GM19438 (cell line): ENCODE results near the gene SLC44A5.
"Not testable (repeated sequence)": the region's sequence is repeated elsewhere in the genome, so short reads cannot be mapped to it uniquely, and the experiment has no call there.

Source experiments
- ATAC-seq: cut with Tn5 transposase; IDR thresholded peaks from one replicate; pipeline ENCODE4 v1.9.1; 2021; ENCODE audit warnings: low read depth; ENCODE audit not compliant: unreplicated experiment

The SLC44A5 gene

GRCh38 chr1:75611014-75611413 is at the start of gene SLC44A5:
Gene SLC44A5 (minus strand): TSS chr1:75611114. CDS start chr1:75541447, 69,667 bp downstream.
- ATAC-seq: no peak

DNA sequence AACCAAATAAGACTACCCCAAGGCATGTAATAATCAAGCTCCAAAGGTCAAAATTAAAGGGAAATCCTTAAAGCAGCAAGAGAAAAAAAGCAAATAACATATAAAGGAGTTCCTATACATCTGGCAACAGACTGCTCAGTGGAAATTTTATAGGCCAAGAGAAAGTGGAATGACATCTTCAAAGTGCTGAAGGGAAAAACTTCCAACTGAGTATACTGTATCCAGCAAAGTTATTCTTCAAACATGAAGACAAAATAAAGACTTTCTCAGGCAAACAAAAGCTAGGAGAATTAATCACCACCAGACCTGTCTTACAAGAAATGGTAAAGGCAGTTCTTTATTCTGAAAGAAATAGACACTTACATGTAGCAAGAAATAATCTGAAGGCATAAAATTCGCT is 45.0 kb upstream of the SLC44A5 start:
- ATAC-seq: no peak

DNA sequence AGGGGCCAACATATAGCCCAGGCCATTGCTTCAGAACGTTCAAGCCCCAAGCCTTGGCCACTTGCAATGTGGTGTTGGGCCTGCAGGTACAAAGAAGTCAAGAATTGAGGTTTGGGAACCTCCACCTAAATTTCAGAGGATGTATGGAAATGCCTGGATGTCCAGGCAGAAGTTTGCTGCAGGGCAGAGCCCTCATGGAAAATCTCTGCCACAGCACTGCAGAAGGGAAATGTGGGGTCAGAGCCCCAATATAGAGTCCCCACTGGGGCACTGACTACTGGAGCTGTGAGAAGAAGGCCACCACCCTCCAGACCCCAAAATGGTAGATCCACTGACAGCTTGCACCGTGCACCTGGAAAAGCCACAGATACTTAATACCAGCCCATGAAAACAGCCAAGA is 36.3 kb upstream of the SLC44A5 start:
- not testable (repeated sequence) for ATAC-seq

DNA sequence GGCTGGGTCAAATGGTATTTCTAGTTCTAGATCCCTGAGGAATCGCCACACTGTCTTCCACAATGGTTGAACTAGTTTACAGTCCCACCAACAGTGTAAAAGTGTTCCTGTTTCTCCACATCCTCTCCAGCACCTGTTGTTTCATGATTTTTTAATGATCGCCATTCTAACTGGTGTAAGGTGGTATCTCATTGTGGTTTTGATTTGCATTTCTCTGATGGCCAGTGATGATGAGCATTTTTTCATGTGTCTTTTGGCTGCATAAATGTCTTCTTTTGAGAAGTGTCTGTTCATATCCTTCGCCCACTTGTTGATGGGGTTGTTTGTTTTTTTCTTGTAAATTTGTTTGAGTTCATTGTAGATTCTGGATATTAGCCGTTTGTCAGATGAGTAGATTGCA is 34.2 kb upstream of the SLC44A5 start:
- not testable (repeated sequence) for ATAC-seq

- ATAC-seq: no peak
Measured at GRCh38 chr1:75643460-75643859, 32.5 kb upstream of the SLC44A5 start.

GRCh38 chr1:75641325-75641724 is 30.4 kb upstream of the SLC44A5 start:
- no peak for ATAC-seq

- ATAC-seq: no peak
Measured at GRCh38 chr1:75640137-75640536, 29.2 kb upstream of the SLC44A5 start.

DNA sequence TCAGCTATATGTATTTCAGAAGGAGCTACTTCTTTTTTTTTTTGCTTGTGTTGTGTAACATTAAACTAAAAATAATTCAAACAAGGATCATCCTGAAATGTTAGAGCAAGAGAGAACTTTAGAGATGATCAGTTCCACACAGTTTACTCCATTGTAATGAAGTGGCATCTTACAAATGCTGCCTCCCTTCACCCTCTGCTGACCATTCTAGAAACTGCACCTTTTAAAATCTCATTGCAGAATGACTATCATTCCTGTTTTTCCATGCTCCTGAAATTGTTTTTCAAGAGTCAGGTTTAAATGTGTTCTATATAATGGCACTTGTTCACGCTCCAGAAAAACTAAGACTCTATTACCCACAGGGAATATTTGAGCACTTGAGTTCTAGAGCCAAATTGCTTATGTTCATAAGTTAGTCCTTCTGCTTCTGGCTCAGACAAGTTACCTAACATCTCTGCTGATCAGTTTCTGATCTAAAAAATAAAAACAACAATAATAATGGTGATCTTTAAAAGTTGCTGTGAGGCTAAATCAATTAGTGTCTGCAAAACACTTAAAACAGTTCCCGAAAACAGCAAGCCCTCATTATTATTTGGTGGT is 21.5 kb upstream of the SLC44A5 start:
- peak; percentile 70 for ATAC-seq

- ATAC-seq: no peak
Measured at GRCh38 chr1:75630998-75631397, 20.1 kb upstream of the SLC44A5 start.

- no peak for ATAC-seq
Measured at GRCh38 chr1:75630004-75630594, 19.2 kb upstream of the SLC44A5 start.

- ATAC-seq: no peak
Measured at GRCh38 chr1:75625795-75626194, 14.9 kb upstream of the SLC44A5 start.

GRCh38 chr1:75618382-75618781 is 7.5 kb upstream of the SLC44A5 start:
- no peak for ATAC-seq

DNA sequence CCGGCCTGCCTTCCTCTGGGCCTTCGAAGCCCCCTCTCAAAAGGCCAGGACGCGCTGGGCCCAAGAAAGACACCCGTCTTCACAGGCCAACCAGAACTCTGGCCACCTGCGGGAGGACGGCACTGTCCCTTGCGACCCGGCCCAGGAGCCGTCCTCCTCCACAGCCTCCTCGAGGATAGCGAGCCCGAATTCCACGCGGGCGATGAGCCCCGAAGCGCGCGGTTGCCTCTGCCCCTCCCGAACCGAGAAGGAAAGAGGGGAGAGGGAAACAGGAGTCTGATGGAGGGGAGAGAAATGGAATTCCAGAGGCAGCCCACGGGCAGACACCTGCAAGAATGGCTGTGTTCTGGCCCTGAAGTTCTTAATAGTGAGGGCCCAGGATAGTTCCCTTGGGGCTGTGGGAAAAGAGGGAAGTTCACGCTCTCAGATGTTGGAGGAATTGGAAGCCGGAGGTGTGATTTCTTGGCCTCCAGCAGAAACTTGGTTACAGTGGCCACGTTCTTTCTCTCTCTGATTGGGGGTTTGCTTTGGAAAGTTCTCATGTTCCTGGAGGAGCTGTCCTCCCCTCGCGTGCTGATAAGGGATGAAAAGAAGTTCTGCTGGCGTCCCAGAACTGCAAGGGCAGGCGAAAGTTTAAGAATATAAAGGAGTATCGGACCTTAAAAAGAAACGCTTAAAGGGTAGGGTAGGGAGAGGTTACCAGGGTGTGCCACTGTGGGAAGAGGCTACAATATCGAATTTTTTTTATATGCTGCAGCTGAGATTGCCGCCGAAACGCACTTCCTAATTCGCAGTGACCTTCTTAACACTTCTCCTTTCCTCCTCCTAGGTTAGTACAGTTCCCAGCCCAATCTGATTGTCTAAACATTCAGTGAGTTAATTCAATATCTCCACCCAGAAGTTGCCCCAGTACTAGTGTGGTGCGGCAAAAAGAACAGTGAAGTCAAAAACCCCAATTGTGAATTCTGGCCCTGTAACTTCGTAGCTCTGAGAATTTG is 5.8 kb upstream of the SLC44A5 start:
- no peak for ATAC-seq

- peak; percentile 51 for ATAC-seq
Measured at GRCh38 chr1:75615613-75616435, 4.9 kb upstream of the SLC44A5 start.

GRCh38 chr1:75614399-75614756 is 3.5 kb upstream of the SLC44A5 start:
- peak; percentile 19 for ATAC-seq

GRCh38 chr1:75613916-75614315 is 3.0 kb upstream of the SLC44A5 start:
- no peak for ATAC-seq

- ATAC-seq: no peak
Measured at GRCh38 chr1:75612976-75613375, 2.1 kb upstream of the SLC44A5 start.

- no peak for ATAC-seq
Measured at GRCh38 chr1:75602486-75602885, 8.4 kb downstream of the SLC44A5 start.

DNA sequence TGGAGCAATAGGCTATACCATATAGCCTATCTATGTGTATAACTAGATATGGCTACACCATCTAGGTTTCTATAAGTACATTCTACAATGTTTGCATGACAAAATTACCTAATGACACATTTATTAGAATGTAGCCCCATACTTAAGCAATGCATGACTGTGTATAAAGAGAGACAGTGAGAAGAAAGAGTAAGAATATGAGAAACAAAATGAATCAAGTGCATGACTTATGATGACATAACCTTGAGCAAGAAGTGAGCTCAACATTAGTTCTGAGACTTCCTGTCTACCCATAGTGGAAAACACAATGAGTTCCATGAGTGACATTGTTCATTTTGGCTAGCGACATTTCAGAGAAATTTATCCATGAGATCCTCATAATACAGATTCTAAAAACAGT is 10.1 kb downstream of the SLC44A5 start:
- ATAC-seq: no peak

- no peak for ATAC-seq
Measured at GRCh38 chr1:75594327-75594726, 16.6 kb downstream of the SLC44A5 start.

DNA sequence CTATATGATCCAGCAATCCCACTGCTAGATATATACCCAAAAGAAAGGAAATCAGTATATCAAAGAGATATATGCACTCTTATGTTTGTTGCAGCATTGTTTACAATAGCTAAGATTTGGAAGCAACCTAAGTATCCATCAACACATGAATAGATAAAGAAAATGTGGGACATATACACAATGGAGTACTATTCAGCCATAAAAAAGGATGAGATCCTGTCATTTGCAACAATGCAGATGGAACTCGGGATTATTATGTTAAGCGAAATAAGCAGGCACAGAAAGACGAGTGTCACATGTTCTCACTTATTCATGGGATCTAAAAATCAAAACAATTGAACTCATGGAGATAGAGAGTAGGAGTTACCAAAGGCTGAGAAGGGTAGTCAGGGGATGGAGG is 17.5 kb downstream of the SLC44A5 start:
- not testable (repeated sequence) for ATAC-seq
